Loucy (cell line): ENCODE results near the gene MYCBPAP.

Source experiments
- CTCF ChIP-seq: fragments of 200-600 bp; sonication (generic); conservative IDR thresholded peaks from 2 replicates; pipeline ENCODE4 v1.5.1; 2014; ENCODE audit warnings: mild to moderate bottlenecking, antibody characterized with exemption, low read length
- EZH2phosphoT487 ChIP-seq: fragments of 200-600 bp; IDR thresholded peaks from 2 replicates; pipeline ENCODE4 v1.6.1; 2018; ENCODE audit warnings: antibody characterized with exemption, mild to moderate bottlenecking, moderate library complexity, borderline replicate concordance

DNA sequence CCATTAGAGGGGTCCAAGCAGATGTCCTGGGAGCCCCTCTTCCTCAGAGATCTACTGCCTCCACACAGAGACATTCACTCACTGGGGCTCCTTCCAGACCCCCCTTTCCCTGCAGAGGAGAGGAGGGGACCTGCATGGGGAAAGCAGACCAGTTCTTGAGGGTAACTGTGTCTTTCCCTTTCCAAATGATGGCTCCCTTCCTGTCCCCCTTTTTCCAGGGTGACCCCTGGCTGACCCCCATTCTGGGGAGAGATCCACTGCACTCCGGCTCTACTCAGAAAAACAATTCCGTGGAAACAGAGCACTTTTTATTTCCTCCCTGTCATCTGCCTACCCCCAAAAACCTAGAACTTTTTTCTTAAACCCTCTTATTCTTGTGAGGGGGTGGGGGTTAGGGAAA, 58.6 kb downstream of the MYCBPAP start:
- no peak for TF ChIP-seq CTCF
- no peak for TF ChIP-seq EZH2phosphoT487
